Progenitor cell of endocrine pancreas (in vitro differentiated cells): ENCODE data around the gene CTNNA1. TPM values are rescaled to one million over a fixed set of nuclear protein-coding genes. Genes with fewer than 3 reads are reported as not detected.

Source experiments
- DNase-seq: peaks from one replicate; pipeline ENCODE4 v3.0.0; 2021; ENCODE audit warnings: low spot score; ENCODE audit not compliant: unreplicated experiment
- H3K27ac Mint-ChIP-seq: 2 replicates; pipeline ENCODE4 v1.8.0; 2021; ENCODE audit warnings: mild to moderate bottlenecking, moderate library complexity, mixed read lengths
- H3K27me3 Mint-ChIP-seq: 2 replicates; pipeline ENCODE4 v1.8.0; 2021; ENCODE audit warnings: mixed read lengths
- H3K36me3 Mint-ChIP-seq: 2 replicates; pipeline ENCODE4 v1.8.0; 2022; ENCODE audit warnings: mixed read lengths; ENCODE audit not compliant: insufficient read depth
- H3K4me1 Mint-ChIP-seq: 2 replicates; pipeline ENCODE4 v1.8.0; 2021; ENCODE audit warnings: low read depth, mixed read lengths
- H3K4me3 Mint-ChIP-seq: 2 replicates; pipeline ENCODE4 v1.8.0; 2021; ENCODE audit warnings: low read depth, mild to moderate bottlenecking, moderate library complexity, mixed read lengths
- H3K9me3 Mint-ChIP-seq: 2 replicates; pipeline ENCODE4 v1.8.0; 2021; ENCODE audit warnings: low read depth, mixed read lengths
- total RNA-seq: library from RNA; stranded (reverse); gene quantifications from 2 replicates; pipeline ENCODE4 v1.2.1, GENCODE V29; 2021
- TF ChIP-seq, protein P1 (sequence below): fragments of 200-600 bp; sonication (generic); IDR thresholded peaks from one replicate; pipeline ENCODE4 v1.5.0; 2021; ENCODE audit warnings: antibody characterized with exemption, mild to moderate bottlenecking; ENCODE audit not compliant: unreplicated experiment

Gene CTNNA1
- total RNA-seq, 1 donor from 2014 or later, result 394 TPM

GRCh38 chr5:138936225-138936967 lies 183.2 kb downstream of the CTNNA1 start:
- no peak overlapping the region for H3K4me3 Mint-ChIP-seq
- no peaks in the 10 kb centered on the region for H3K9me3 Mint-ChIP-seq
- peak overlapping the region; percentile 65 for H3K27ac Mint-ChIP-seq
- peaks cover 7% of the 10 kb centered on the region for H3K4me1 Mint-ChIP-seq
- no peaks in the 10 kb centered on the region for H3K27me3 Mint-ChIP-seq
- H3K36me3 Mint-ChIP-seq, result peaks cover 22% of the 10 kb centered on the region
- DNase-seq, result no peak
- TF ChIP-seq, protein P1, sequence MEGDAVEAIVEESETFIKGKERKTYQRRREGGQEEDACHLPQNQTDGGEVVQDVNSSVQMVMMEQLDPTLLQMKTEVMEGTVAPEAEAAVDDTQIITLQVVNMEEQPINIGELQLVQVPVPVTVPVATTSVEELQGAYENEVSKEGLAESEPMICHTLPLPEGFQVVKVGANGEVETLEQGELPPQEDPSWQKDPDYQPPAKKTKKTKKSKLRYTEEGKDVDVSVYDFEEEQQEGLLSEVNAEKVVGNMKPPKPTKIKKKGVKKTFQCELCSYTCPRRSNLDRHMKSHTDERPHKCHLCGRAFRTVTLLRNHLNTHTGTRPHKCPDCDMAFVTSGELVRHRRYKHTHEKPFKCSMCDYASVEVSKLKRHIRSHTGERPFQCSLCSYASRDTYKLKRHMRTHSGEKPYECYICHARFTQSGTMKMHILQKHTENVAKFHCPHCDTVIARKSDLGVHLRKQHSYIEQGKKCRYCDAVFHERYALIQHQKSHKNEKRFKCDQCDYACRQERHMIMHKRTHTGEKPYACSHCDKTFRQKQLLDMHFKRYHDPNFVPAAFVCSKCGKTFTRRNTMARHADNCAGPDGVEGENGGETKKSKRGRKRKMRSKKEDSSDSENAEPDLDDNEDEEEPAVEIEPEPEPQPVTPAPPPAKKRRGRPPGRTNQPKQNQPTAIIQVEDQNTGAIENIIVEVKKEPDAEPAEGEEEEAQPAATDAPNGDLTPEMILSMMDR, result no peak

DNA sequence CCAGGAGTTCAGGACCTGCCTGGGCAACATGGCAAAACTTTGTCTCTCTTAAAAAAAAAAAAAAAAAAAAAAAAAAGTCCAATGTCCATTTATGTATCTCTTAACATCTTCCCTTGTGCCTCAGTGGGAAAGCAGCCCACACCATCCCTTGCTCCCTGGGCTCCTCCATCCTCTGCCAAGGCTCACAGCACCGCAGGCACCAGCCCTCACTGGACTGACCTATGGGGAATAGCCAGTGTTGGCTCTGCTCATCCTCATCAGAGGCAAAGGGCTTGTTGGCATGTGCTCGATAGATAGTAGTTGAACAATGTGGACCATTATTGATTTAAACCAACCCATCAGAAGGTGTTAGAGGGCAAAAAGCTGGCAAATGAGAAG lies 183.7 kb downstream of the CTNNA1 start:
- Mint-ChIP-seq H3K27me3 (no peaks in the 10 kb centered on the region), H3K4me1 (peaks cover 7% of the 10 kb centered on the region), H3K4me3 (no peak overlapping the region), H3K36me3 (peaks cover 20% of the 10 kb centered on the region), H3K9me3 (no peaks in the 10 kb centered on the region), H3K27ac (peak overlapping the region; percentile 54)
- DNase-seq, result no peak
- TF ChIP-seq, protein P1, result no peak

DNA sequence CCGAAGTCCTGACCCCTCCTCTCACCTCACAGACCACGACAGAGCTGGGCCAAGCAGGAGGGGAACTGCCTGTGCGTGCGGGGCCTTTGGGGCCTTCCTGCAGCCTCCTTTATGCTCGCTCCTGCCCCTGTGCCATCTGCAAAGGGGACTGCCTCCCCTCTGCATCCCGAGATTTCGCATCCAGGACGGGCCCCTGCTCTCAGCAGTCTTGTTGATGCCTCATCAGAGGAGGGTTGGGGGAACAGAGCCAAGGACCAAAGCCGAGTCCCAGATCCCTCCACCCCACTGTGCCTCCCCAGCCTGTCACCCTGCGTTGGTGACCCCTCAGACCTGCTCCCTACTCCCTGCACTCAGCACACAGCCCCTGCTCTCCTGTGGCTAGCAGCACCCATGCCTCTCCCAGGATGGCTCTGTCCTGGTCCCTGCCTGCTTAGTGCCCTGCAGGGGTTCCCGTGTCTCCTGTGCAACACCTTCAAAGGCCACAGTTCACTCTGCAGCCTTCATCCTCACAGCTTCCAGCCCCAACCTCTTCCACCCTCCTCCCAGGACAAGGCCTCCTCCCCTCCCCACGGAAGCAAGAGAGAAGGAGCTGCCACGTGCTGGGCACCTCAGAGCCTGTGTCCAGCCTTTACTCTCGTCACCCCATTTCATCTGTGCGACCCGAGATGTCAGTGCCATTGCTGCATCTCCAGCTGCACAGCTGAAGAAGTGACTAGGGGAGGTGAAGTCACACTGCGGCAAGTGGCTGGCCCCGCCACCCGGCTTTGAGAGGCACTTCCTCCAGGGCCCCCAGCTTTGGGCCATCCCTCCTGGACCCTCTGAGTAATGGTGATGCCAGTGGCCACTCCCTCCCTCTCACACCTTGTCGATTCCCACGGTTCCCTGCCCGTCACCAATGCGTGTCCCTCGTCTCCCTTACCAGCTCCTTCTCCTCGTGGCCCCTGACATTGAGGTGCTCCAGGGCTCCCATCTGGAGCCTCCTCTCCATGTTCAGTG lies 184.5 kb downstream of the CTNNA1 start:
- Mint-ChIP-seq H3K9me3 (no peaks in the 10 kb centered on the region), H3K27ac (peak overlapping the region; percentile 49), H3K4me1 (peaks cover 7% of the 10 kb centered on the region), H3K36me3 (peaks cover 20% of the 10 kb centered on the region), H3K4me3 (no peak overlapping the region), H3K27me3 (no peaks in the 10 kb centered on the region)
- DNase-seq, result no peak
- TF ChIP-seq, protein P1, result no peak

GRCh38 chr5:138938526-138938925 lies 185.3 kb downstream of the CTNNA1 start:
- peaks cover 7% of the 10 kb centered on the region for H3K4me1 Mint-ChIP-seq
- peaks cover 16% of the 10 kb centered on the region for H3K36me3 Mint-ChIP-seq
- no peak overlapping the region for H3K4me3 Mint-ChIP-seq
- no peaks in the 10 kb centered on the region for H3K27me3 Mint-ChIP-seq
- H3K27ac Mint-ChIP-seq, result peak overlapping the region; percentile 40
- no peaks in the 10 kb centered on the region for H3K9me3 Mint-ChIP-seq
- no peak for DNase-seq
- TF ChIP-seq, protein P1, result no peak

DNA sequence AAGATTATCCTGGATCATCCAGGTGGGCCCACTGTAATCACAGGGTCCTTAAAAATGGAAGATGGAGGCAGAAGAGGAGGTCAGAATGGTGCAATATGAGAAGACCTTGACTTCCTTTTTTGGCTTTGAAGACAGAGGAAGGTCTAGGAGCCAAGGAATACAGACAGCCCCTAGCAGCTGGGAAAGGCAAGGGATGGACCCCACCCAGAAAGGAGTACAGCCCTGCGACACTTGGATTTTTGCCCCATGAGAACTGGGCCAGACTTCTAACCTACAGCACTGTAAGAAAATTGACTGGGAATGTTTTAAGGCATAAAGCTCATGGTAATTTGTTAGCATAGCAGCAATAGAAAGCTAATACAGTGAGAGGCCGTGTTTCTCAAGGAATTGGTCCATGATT lies 188.8 kb downstream of the CTNNA1 start:
- Mint-ChIP-seq H3K9me3 (no peaks in the 10 kb centered on the region), H3K4me3 (no peak overlapping the region), H3K4me1 (peaks cover 10% of the 10 kb centered on the region), H3K36me3 (peaks cover 6% of the 10 kb centered on the region), H3K27me3 (no peaks in the 10 kb centered on the region), H3K27ac (no peak overlapping the region)
- TF ChIP-seq, protein P1, result no peak
- no peak for DNase-seq
